Measurements from ENCODE around the gene SIRT5. TPM values are rescaled to one million over a fixed set of nuclear protein-coding genes. Genes with fewer than 3 reads are reported as not detected.

Gene SIRT5
- total RNA-seq, 1 experiment from 2014 or later = 7.6 TPM

- Histone ChIP-seq H3K27me3 (replicated peaks; ENCODE audit: insufficient read depth, low read depth, low read length, poor library complexity) (no peaks in the 10 kb centered on the region), H3K4me1 (ENCODE audit: insufficient read depth, low read length, poor library complexity, severe bottlenecking) (no peaks in the 10 kb centered on the region), H3K36me3 (ENCODE audit: insufficient read depth, low read length, poor library complexity, severe bottlenecking) (no peaks in the 10 kb centered on the region), H3K4me3 (ENCODE audit: low read depth, low read length, poor library complexity, severe bottlenecking) (no peak overlapping the region), H3K27ac (ENCODE audit: low read depth, low read length, poor library complexity, severe bottlenecking) (no peak overlapping the region), H3K9me3 (ENCODE audit: low read depth, low read length, poor library complexity, severe bottlenecking) (peaks cover 5% of the 10 kb centered on the region)
- no peak for DNase-seq (ENCODE audit: low spot score)
- POLR2A ChIA-PET (ENCODE audit: low non-redundant PET) = no interaction called here
- TF ChIP-seq, protein P1, sequence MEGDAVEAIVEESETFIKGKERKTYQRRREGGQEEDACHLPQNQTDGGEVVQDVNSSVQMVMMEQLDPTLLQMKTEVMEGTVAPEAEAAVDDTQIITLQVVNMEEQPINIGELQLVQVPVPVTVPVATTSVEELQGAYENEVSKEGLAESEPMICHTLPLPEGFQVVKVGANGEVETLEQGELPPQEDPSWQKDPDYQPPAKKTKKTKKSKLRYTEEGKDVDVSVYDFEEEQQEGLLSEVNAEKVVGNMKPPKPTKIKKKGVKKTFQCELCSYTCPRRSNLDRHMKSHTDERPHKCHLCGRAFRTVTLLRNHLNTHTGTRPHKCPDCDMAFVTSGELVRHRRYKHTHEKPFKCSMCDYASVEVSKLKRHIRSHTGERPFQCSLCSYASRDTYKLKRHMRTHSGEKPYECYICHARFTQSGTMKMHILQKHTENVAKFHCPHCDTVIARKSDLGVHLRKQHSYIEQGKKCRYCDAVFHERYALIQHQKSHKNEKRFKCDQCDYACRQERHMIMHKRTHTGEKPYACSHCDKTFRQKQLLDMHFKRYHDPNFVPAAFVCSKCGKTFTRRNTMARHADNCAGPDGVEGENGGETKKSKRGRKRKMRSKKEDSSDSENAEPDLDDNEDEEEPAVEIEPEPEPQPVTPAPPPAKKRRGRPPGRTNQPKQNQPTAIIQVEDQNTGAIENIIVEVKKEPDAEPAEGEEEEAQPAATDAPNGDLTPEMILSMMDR (conservative IDR thresholded peaks at IDR 0.05; ENCODE audit: low read depth, low read length) = no peak
- TF ChIP-seq EZH2 (IDR thresholded peaks at IDR 0.05; ENCODE audit: borderline replicate concordance, low read depth, low read length, poor library complexity, severe bottlenecking) = no peak
- intact Hi-C loops (cut with micrococcal nuclease; ENCODE audit: unreplicated experiment) = no loop called here
- BruUV-seq (replicated peaks) = no TSS peak
- CTCF ChIA-PET = no interaction called here
Measured at GRCh38 chr6:13663986-13664385, 89.6 kb downstream of the SIRT5 start.

Other genes with a start within 250 kb of the SIRT5 start
- gene TBC1D7, start 246.1 kb upstream of the SIRT5 start, total RNA-seq (2021) = 32.1 and 34.2 TPM in 2 replicates
- 7.5 and 8.8 TPM in 2 replicates for gene GFOD1, start 87.0 kb upstream of the SIRT5 start, total RNA-seq (2021)
- 95.9 and 102 TPM in 2 replicates for gene NOL7, start 40.7 kb downstream of the SIRT5 start, total RNA-seq (2021)
- gene RANBP9, start 137.2 kb downstream of the SIRT5 start, total RNA-seq (2021) = 57.4 and 58.2 TPM in 2 replicates
- gene MCUR1, start 240.0 kb downstream of the SIRT5 start, total RNA-seq (2021) = 49.3 and 56.6 TPM in 2 replicates